Stimulated activated CD8-positive, alpha-beta memory T cell treated with anti-CD3 and anti-CD28 coated beads, Interleukin-7, amount 100 ng/mL, for 4 hours (primary cell): ENCODE data around the gene PTBP1.

Source experiments
- DNase-seq, 2 donors: peaks; one replicate each; pipeline ENCODE4 v3.0.0-alpha.2; 2020; ENCODE audit warnings: low read depth in 2 of 2

PTBP1 gene

DNA sequence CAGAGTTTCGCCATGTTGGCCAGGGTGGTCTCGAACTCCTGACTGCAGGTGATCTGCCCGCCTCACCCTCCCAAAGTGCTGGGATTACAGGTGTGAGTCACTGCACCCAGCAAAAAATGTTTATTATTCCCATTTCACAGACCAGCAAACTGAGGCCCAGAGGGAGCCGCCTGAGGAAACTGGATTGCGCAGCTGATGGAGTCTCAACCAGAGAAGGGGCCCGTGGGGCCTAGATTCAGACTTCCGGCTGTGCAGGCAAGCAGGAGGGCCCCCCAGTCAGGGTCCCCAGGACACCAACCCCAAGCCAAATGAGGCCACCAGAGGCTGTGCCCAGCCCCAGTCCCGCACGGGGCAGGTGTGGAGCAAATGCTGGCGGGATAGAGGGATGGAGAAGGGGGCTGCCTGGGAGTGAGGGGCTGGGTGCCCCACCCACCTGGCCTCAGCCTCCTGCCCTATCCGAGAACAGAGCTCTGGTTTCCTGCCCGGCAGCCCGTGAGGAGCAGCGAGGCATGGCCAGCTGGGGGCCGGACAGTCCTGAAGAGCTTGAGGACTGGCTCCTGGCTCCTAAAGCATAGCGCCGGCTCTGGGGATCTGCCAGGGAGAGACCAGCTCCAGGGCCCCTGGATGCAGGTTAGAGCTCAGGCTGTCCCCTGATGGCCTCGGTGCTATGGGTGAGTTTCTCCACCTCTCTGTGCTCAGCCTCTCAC lies 24.4 kb upstream of the PTBP1 start:
- no peak for DNase-seq

DNA sequence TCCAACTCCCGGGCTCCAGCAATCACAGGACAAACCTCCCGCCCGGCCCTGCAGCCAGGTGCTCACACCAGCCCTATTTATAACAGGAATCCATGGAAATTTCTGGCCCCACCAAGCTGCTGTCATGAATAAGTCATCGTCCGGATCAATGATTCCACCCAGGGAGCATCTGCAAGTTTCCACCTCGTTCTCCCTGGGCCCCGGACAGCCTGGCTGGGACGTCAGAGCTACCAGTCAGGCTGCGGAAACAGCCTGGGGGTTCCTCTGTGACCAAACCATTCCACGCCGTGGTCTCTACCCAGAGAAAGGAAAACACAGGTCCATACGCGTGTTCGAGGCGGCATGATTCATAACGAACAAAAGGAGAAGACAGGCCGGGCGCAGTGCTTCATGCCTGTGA lies 20.7 kb upstream of the PTBP1 start:
- DNase-seq, result no peak

DNA sequence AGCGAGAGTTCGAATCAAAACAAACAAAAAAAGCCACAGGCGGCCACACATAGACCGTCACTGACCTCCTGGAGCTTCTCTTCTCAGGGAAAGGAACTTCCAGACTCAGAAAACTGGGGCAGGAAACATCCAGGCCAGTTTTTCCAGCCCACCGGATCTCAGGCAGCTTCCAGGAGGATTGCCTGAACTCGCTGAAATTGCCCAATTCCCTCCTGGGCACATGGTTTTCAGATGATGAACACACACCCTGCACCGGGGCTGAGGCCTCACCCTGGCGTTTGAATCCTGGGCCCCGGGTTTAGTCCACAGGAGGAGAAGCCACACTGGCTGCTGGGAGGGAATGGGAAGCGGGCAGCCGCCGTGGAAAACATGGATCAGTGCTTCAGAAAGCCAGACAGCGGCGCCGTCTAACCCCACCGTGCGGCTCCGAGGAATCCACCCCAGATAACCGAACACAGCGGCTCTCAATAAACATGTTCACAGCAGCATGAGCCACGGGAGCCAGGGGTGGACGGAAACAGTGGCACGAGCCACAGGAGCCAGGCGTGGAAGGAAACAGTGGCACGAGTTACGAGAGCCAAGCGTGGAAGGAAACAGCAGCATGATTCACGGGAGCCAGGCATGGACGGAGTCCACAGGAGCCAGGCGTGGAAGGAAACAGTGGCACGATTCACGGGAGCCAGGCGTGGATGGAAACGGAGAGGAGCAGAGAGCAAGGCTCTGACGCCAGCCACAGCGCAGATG lies 18.2 kb upstream of the PTBP1 start:
- no peak for DNase-seq

DNA sequence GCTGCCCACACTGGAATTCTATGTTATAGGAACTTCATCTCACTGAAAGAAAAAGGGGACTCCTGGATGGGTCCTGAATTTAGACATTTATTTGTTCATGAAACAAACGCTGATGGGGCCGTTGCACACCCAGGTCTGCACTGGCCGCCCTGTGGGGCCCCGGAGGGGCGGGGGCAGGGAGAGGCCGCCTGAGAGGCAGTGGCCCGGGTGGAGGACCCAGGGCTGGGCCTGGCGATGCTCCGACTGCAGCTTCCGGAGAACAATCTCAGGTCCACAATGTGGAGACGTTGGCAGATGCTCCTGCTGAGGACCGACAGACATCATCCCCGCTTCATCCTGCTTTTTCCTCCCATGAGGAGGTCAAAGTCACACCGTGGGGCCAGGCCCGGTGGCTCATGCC lies 16.3 kb upstream of the PTBP1 start:
- DNase-seq, result no peak

DNA sequence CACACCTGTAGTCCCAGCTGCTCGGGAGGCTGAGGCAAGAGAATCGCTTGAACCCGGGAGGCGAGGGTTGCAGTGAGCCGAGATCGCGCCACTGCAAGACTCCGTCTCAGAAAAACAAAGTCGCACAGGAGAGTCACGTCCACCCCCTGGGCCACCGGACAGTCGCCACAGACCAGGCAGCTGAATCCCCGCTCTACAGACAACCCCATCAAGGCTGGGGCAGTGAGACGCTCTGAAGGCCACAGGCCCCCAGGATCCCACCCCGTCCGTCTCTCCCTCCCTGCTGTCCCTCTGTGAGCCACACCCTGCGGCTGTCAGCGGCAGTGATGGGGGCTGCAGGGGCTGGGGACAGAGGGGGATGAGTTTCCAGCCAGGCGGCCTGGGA lies 15.5 kb upstream of the PTBP1 start:
- DNase-seq, result no peak

DNA sequence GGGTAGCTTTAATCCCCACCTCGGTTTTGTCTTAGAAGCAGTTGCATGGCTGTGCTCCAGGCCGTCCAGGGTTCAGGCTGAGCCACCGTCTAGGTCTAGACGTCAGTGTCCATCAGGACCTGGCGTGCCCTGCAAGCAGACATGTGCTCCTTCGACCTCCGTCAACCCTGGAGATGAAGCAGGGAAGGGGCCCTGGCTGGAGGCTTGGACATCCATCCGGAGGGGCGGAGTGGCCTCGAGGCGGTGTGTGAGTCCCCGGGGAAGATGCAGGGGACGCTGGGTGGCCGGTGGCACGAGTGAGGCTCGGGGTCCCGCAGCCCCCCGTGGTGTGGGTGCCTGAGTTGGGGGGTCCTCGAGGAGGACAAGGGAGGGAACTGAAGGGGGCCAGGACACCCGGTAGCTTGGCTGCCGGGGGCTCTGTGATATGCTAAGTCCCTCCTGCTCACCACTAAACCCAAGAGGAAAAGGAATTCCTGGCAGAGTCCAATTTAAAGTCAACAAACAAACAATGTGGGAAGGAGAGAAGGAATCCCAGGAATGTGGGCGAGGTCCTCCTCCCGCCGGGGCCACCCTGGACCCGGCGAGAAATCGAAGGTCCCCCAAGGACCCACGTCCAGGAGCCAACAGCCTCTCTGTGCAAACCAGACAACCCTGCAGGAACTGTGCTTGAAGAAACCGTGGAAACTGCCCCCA lies 14.9 kb upstream of the PTBP1 start:
- no peak for DNase-seq

DNA sequence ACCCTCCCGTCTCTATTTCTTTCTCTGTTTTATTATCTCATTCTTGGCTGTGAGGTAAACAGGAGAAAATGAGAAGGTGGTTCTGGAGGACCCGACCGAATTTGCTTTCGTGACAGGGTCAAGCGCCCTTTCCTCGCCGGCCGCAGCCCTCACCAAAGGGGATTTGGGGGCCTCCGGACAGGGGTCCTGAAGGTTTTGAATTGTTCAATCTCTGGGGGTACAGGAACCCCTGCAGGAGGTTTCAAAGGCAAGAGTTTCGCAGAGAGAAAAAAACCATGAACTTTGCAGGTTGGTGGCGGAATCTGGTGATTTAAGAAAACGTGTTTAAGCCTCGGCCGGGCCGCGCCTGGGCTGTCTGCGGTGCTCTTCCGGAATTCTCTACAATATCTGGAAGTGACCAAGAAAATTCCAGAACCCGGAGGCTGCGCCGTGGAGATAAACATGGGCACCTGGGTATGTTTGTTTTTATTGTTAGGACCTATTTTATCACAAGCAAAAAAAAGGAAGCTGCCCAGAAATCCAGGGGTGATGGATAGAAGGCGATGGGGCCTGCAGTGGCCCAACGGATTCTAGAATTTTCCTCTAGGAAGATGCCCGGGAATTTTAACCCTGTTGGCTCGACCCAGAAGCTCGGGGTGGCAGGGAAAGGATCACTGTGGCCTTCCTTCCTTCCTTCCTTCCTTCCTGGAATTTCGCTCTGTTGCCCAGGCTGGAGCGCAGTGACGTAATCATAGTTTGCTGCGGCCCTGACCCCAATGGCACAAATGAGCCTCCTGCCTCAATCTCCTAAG lies 14.2 kb upstream of the PTBP1 start:
- no peak for DNase-seq

DNA sequence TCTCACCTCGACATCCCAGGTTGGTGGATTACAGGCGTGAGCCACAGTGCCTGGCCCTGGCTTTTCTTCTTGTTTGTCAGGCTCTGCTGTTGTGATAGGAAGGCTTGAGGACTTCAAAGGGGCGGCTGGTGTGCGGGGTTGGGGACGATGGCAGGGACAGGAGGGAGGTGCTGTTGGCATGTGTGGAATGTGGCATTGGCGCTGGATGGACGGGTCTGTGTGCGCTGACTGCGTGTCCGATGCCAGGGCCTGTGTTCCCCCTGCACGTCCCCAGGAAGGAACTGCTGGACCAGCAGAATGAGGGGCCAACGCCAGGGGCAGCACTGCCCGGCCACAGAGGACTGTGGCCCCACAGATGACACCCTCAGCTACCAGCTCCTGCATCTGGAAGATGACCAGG lies 12.7 kb upstream of the PTBP1 start:
- no peak for DNase-seq

DNA sequence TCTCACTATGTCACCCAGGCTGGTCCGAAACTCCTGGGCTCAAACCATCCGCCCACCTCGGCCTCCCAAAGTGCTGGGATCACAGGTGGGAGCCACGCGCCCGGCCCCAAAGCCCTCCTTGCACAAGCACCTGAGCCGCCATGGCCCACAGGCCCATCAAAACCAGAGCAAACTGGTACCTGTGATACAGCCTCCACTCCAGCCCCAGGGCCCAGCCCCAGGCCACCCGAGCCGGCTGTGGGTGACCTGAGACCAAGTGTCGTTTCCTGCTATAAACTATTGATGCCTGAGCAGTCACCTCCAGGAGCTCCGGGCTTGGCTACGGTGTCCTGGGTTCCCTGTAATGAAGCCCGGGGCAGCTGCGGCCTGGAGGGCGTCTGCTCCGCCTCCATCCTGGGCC lies 9.7 kb upstream of the PTBP1 start:
- no peak for DNase-seq

DNA sequence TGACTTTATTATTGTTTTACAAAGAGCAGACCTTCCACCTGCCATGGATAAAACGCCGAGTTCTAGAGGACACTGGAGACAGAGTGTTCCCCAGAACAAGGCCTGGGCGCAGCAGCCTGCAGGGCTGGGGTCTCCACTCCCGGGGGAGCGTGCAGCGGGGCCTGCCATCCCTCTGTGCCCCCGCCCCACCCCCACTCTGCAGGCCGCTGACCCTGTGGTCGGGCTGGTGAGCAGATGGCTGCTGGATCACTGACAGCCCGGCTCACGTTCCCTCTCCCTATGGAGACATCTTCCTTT lies 8.6 kb upstream of the PTBP1 start:
- no peak for DNase-seq

DNA sequence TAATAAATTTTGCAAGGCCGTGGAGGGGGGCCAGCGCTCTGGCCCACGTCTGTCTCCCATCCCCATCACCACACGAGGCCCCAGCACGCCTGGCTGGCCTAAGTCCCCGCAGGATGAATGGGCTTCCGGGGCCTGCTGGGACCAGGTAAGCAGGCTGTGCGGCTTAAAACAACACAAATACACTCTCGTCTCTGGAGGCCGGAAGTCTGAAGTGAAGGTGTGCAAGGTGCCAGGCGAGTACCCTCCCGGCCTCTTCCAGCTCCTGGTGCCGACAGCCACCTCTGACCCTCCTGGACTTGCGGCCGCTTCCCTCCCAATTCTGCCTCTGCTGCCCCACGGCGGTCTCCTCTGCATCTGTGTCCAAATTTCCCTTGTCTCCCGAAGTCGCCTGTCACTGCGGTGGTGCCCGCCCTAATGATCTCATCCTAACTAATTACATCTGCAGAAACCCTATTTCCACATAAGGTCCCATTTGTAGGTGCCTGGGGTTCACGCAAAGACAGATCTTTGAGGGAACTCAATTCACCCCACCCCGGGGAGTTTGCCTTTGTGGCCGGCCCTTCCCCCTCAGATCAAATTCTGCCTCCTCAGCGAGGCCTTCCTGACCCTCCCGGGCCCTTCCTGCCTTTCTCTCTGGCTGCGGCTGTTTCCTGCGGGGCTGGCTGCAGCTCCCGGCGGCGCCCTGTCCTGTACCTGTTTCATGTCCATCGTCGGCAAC lies 8.1 kb upstream of the PTBP1 start:
- DNase-seq, result no peak

DNA sequence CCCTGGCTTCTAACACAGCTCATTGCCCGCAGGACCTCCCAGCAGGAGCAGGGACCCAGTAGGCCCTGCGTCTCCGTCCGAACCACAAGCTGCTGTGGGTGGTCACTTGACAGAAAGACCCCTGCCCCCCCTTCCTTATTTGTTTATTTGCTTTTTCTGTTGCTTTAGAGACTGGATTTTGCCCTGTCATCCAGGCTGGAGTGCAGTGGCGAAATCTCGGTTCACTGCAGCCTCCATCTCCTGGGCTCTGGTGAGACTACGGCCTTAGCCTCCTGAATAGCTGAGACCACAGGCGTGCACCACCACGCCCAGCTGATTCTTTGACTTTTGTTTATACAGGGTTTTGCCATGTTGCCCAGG lies 7.6 kb upstream of the PTBP1 start:
- DNase-seq, result no peak

DNA sequence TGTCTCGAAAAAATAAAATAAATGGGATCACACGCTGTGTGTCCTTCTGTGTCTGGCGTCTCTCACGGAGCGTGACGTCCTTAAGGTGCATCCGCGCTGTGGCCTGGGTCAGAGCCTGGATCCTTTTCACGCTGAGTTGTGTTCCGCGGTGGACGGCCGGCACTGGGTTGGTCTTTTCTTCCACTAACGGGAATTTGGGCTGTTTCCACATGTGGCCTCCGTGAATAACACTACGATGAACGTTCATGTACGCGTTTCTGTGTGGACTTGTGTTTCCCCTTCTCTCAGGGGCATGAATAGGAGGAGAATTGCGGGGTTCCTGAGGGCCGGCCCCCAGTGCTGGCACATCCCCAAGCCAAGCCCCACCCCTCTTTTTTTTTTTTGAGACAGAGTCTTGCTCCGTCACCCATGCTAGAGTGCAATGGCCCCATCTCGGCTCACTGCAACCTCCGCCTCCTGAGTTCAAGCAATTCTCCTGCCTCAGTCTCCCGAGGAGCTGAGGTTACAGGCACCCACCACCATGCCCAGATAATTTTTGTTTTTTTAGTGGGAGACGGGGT lies 6.2 kb upstream of the PTBP1 start:
- DNase-seq, result no peak

DNA sequence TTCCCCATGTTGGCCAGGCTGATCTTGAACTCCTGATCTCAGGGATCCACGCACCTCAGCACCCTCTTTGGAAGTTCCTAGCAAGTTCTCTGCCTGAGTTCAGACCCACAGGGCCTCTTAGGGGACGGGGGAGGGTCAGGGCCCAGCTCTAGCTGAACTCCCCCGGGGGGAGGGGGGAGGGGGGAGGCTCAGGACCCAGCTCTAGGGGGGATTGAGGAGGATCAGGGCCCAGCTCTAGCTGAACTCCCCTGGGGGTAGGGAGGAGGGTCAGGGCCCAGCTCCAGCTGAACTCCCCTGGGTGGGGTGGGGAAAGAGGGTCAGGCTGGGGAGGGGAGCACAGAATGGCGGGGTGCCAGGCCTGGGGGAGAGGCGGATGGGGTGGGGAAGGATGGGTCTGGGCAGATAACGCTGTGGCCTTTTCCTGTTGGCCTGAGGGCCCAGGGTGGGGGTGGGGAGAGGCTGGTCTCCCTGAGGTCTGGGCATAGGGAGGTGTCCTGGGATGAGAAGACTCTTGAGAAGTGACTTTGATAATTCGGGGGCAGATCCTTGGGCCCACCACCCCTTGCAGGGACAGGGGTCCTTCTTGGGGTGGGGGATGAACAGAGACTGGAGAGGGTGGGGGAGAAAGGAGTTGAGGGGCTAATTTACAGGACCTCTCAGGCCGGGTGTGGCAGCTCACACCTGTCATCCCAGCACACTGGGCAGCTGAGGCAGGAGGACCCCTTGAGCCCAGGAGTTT lies 5.5 kb upstream of the PTBP1 start:
- no peak for DNase-seq

DNA sequence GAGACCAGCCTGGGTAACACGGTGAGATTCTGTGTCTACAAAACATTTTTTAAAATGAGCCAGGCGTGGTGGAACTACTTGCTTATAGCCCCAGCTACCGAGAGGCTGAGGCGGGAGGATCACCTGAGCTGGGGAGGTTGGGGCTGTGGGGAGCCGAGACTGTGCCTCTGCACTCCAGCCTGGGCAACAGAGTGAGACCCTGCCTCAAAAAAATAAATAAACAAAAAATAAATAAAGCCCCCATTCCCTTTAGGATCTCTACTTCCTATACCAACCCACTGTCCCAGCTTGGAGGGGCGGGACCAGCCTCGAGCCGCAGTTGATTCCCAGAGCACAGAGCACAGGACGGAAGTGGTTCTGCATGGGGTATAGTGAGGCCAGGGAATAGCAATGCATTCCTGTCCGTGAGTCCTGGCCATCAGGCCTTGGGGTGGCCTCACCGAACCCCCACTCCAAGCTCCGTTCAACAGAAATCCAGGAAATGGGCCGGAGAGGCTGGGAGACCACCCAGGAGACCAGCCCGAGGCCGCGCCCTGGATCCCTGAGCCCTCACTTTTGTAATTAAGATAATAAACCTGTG lies 4.9 kb upstream of the PTBP1 start:
- DNase-seq, result no peak

DNA sequence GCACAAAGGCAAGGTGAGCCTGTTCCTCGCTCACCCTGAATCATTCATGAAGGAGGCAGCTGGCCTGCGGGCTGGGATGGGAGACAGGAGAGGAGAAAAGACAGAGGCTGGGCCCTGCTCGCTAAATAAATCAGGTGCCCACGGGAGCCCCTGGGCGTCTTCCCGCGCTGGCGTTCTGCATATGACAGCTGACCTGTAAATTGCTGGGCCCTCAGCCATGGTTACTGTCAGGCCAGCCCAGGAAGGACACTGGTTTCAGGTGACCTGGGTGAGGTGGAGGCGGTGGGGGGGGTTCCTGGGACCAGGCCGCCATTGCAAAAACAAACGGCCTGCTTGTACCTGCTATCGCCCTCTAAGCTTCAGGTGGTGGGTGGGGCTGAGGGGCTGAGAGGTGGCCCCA lies 3.4 kb upstream of the PTBP1 start:
- no peak for DNase-seq

DNA sequence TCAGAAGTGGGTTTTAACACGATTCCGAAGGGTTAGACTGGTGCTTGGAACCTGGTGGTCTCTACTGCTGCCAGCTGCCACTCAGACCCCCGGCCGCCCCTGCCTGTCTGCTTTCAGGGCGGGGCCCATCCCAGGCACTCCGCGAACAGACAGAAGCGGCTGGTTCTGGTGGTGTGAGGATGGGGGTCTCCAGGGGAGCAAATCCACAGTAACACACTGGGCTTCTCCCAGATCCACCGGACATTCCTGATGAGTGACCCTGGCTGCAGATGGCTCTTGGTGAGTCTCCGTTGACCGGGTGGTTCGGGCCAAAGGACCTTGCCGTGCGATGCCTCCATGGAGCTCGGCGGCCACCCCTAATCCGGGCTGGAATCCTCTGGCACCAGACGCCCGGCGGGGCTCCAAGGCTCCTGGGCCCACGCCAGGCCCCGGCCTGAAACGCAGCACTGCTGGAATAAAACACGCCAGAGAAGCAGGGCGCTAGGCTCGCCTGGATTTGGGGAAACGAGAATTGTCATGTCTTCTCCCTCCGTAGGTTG lies 2.1 kb upstream of the PTBP1 start:
- no peak for DNase-seq

DNA sequence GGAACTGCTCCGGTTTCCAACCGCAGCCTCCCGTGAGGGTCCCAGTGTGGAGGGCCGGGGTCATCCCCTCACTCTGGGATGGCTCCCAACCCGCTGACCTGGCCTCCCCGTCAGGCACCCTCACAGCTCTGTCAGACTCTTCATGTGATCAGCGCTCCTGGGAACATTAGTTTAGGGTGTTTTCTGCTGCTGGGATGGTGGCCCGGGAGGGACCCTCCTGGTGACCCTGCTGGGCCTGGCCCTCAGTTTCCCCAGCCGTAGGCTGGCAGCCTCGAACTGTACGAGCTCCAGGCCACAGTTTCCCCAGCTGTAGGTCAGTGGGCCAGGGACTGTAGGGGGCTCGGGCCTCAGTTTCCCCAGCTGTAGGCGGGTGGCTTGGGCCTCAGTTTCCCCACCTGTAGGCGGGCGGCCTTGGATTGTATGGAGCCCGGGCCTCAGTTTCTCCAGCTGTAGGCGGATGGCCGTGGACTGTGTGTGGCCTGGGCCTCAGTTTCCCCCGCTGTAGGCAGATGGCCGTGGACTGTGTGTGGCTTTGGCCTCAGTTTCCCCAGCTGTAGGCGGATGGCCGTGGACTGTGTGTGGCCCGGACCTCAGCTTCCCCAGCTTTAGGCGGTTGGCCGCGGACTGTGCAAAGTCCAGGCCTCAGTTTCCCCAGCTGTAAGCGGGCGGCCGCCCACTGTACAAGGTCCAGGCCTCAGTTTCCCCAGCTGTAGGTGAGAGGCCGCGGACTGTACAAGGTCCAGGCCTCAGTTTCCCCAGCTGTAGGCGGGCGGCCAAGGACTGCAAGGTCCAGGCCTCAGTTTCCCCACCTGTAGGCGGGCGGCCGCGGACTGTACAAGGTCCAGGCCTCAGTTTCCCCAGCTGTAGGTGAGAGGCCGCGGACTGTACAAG lies 1.3 kb upstream of the PTBP1 start:
- no peak for DNase-seq
